GM19467 (cell line): ENCODE measurements around the gene KCP.
A peak's percentile ranks its signal among the peaks of the same experiment; 100 is the strongest.

Source experiments
- ATAC-seq: cut with Tn5 transposase; IDR thresholded peaks from one replicate; pipeline ENCODE4 v1.9.1; 2021; ENCODE audit warnings: mild to moderate bottlenecking, moderate library complexity; ENCODE audit not compliant: unreplicated experiment

The KCP gene

DNA sequence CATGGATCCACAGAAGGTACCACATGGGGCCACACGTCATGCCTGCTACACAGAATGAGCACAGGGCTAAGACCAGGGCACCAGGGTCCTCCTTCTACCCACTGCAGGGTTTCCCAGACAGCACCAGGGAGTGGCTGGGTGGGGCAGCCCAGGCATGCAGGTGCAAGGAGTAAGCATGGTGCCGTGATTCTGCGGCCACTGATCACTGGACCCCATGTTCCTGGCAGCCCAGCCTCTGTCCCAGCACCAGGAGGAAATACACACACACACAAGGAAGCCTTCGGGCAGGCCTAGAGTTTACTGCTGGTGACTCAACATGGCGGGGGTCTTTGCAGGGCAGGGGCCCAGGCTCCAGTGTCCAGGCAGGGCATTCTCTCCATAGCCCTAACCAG lies 33.9 kb downstream of the KCP start:
- ATAC-seq, result no peak

- no peak for ATAC-seq
Observed at GRCh38 chr7:128876127-128876526, 34.4 kb downstream of the KCP start.

DNA sequence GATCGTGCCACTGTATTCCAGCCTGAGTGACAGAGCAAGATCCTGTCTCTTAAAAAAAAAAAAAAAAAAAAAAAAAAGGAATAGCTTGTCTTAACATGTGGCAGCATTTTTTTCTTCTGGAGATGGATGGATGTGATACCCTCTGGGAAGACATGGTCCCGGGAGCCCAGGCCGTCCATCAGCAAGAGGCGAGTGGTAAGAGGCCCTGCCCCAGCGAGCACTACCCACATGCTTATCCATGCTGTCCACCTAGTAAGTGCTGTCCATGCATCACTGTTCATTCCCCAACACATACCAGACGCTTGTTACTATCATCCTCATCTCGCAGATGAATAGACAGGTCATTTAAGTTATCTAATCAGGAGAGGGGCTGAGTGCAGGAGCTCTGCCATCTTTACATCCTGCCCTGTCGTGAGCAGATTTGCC lies 35.0 kb downstream of the KCP start:
- ATAC-seq, result no peak

DNA sequence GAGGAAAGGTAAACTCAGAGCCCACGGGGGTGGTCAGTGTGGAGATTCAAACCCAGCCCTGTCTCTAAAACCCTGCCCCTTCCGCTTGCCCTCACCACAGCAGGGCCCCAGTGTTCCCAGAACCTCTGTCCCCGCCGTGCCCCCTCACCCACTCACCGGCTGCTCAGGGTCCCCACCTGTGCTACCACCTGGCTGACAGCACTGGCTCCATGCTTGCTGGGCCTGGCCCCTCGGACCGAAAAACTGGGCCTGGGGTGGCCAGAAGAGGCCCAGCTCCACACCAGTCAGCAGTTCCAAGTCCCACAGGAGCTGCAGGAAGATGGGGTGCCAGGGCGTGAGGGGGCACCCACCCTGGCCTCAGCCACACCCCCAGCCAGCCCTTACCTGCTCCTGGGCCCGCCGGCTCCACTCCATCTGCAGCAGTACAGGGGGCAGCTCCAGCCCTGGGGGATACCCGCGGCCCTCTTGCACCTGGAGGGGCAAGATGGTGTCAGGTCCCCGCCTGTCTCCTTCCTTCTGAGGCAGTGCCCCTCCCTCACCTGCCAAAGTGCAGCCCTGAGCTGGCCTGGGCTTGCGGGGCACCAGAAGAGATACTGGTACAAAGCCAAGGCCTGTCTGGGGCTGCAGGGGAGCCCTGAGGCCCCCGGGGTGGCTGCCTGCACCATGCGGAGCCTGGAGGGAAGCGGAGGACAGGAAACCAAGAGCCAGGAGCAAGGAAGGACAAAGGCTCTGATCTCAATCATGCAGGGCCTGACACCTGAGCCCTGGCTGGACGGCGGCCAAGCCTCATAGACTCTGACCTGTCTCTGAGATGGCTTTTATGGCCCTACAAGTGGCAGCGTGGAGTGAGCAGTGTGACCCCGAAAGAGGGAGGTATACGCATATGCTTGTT lies 36.1 kb downstream of the KCP start:
- ATAC-seq, result no peak

DNA sequence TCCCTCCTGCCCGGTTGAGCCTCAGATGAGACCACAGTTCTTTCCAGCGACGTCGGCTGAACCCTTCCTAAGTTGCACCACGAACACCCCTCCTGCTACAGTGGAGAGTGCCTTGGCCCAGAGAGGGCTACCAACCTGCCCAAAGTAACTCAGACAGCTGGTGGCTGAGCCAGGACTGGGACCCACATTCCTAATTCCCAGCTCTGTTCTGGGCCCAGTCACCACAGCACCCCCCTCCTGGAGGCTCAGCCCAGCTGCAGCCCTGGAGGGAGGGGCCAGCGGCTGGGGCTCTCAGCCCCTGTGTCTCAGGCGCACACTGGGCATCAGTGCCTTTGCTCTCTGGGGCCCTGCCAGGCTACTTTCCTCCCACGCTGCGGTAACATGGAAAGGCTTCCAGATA lies 37.3 kb downstream of the KCP start:
- ATAC-seq, result no peak

DNA sequence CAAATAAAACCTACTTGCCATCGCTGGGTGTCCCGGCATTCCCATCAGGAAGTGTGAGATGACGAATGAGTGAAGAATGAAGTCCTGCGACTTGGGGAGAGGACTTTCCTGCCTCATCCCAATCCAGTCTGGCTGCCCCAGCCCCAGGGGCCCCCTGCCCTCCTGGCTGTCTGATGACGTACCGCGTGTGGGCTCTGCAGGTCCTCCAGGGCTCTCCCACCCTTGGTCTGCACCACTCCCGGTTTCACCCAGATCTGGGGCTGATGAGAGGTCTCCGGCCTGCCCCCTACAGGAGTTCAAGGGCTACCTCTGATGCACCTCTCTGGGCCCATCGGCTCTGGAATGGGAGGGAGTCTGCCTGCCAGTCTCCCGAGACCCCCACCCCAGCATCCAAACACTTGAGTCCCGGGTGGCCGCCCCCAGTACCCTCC lies 38.1 kb downstream of the KCP start:
- no peak for ATAC-seq

- ATAC-seq, result no peak
Observed at GRCh38 chr7:128871050-128871449, 39.5 kb downstream of the KCP start.

DNA sequence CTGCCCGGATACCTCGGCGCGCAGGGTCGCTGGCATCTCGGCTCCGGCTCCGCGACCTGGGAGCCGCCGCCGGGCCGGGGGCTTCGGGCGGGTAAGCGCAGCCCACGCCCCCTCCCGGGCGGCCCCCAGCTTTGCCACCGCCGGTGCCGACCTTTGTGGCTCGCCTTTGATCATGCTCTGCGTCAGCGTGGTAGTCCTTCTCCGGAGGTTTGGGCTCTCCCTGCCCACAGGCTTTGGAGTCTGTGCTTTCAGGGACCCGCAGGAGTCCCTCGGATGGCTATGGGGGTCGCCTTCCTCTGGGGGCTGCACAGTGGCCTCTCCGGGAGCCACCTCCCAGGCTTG lies 40.6 kb downstream of the KCP start:
- ATAC-seq, result peak; percentile 13

- ATAC-seq, result peak; percentile 48
Observed at GRCh38 chr7:128869138-128869943, 41.2 kb downstream of the KCP start.

DNA sequence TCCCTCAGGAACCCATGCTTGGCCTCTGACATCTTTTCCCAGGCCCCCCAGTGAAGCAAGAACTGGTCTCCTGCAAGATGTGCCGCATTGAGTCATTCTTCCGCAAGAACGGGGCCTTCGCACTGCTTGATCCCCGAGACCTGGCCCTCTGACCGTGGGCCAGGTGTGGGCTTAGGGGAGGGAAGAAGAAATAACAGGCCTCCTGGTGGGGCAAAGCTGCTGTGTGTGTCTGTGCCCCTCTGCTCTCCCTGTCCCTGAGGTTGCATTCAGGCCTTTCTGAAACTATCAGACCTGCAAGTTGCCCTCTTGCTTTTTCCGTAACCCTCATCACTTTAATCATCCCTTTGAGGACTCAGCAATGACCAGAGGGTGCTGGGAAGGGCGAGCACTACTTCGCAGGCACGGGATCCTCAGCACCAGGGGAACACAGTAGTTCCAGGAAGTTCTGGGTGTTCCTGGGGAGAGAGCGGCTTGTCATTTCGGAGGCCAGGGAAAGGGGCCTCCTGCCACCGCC lies 41.8 kb downstream of the KCP start:
- no peak for ATAC-seq

GRCh38 chr7:128867842-128868623 lies 42.5 kb downstream of the KCP start:
- no peak for ATAC-seq

GRCh38 chr7:128867241-128867640 lies 43.3 kb downstream of the KCP start:
- no peak for ATAC-seq

- no peak for ATAC-seq
Observed at GRCh38 chr7:128865996-128866877, 44.3 kb downstream of the KCP start.

- no peak for ATAC-seq
Observed at GRCh38 chr7:128865303-128865702, 45.2 kb downstream of the KCP start.

DNA sequence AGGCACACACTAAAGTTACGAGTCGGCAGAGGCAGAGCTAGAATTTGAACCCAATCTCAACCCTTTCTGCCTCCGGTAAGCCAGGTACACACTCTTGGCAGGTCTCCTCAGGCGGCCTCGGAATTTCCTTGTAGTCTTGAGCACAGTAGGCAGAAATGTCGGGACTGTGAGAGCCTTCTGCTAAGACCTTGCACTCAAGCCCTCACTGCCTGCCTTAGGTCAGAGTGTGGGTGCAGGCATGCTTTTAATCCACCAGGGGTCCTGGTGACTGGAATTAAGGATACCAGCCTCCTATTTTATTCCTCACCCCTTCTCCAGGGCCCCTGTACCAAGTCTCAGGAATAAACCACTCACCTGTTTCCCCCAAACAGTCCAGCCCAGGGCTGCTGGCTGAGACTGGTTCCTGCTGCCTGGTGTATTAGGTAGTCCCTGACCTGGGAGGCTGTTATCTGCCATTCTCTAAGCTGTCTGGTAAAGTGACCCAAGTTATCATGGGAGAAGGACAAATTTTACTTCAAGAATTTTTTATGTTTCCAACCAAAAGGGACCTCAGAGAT lies 47.0 kb downstream of the KCP start:
- ATAC-seq, result peak; percentile 40

DNA sequence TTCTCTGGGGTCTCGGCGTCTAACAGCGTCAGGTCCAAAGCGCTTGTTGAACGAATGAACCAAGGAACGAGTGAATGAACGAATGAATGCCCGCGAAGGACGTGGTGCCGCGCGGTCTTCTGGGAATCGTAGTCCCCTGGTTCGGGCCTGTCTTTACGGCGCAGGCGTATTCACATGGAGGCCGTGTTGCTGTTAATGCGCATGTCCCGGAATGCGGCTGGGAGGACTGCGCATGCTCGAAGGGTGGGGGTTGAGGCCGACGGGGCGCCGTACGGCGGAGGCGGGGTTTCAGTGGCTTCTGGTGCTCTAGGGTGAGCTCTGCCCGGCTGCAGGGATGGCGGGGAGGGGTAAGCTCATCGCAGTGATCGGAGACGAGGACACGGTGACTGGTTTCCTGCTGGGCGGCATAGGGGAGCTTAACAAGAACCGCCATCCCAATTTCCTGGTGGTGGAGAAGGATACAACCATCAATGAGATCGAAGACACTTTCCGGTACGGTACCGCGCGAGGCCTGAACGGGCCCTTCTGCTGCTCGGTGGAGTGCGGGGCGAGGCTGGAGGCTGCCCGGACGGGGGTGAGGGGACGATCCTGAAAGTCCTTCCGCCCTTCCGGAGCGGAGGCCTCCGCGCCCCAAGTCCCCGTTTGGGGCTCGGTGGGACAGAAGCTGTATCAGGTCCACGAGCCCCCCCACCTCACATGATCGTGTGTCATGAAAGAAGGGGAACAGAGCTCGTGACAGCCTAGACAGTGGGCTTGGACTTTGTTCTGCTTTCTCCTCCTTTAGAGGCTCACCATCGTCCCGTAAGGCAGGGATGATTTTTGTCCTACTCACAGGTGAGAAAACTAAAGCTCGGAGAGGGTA lies 47.7 kb downstream of the KCP start, which contains the start of gene ATP6V1F:
Gene ATP6V1F, plus strand, starts transcription at position 286 of the 862 bp plus-strand sequence. Its CDS starts 49 bp downstream, at position 335.
- ATAC-seq, result peak; percentile 75

DNA sequence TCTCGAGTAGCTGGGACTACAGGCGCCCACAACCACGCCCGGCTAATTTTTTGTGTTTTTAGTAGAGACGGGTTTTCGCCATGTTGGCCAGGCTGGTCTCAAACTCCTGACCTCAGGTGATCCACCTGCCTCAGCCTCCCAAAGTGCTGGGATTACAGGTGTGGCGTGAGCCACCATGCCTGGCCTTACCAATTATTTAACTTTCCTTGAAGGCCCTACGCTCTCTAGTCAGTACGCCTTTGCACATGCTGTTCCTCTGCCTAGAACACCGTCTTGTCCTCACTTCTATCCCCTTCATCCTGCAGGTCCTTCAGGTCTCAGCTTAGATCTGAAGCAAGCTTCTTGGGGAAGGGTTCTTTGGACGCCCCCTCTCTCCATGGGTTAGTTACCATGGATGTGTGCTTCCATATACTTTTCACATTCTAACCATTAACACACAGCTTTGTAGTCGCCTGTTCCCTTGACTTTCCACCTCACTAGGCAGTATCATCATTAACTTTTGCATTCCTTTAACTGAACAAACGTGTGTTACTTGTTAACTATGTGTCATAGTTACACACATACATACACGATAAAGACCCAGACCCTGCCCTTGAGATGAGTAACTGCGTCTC lies 48.4 kb downstream of the KCP start:
- ATAC-seq, result no peak
